ENCODE data around the gene TYMS. TPM values are rescaled to one million over a fixed set of nuclear protein-coding genes. Genes with fewer than 3 reads are reported as not detected.
"Not testable (repeated sequence)": the region's sequence is repeated elsewhere in the genome, so short reads cannot be mapped to it uniquely, and the experiment has no call there.

Gene TYMS
- total RNA-seq, 1 experiment from 2014 or later, result 53.7 TPM

DNA sequence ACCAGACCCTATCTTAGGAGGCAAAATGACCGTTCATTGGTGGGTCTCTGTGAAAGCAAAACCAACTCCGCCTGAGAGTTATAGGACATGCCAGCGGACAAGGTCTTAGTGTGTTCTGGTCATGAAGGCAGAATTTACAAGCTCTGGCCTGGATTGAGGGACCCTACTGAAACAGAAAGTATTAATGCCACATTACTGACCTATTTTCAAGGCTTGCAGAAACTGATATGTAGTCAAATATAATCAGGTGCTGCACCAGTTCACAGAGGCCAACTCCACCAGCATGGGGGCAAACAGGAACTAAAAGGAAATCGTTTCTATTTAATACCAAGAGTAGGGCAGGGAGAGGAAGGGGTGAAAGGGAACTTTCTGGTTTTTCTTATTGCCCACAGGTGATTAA lies 19.7 kb downstream of the TYMS start:
- no peak for DNase-seq (ENCODE audit: low spot score)

GRCh38 chr18:677951-678381 lies 20.5 kb downstream of the TYMS start:
- DNase-seq (ENCODE audit: low spot score), result peak; percentile 45

- DNase-seq (ENCODE audit: low spot score), result no peak
Observed at GRCh38 chr18:678482-679182, 21.2 kb downstream of the TYMS start.

GRCh38 chr18:679516-679915 lies 22.1 kb downstream of the TYMS start:
- DNase-seq (ENCODE audit: low spot score), result no peak

DNA sequence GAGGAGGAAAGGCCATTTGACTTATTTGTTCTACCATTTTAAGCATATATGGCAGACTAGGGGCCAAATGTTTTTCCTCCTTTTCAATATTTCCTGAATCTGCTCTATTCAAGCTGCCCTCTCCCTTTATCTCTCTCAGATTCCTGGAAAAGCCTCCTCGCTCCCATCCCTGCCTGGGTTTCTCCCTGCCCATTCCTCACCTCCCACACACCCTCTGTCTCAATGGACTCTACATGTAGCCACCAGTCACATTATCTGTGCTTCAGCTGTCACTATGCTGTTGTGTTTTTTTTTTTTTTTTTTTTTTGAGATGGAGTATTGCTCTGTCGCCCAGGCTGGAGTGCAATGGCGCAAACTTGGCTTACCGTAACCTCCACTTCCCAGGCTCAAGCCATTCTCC lies 22.9 kb downstream of the TYMS start:
- no peak for DNase-seq (ENCODE audit: low spot score)

- DNase-seq (ENCODE audit: low spot score), result no peak
Observed at GRCh38 chr18:681985-682384, 24.5 kb downstream of the TYMS start.

DNA sequence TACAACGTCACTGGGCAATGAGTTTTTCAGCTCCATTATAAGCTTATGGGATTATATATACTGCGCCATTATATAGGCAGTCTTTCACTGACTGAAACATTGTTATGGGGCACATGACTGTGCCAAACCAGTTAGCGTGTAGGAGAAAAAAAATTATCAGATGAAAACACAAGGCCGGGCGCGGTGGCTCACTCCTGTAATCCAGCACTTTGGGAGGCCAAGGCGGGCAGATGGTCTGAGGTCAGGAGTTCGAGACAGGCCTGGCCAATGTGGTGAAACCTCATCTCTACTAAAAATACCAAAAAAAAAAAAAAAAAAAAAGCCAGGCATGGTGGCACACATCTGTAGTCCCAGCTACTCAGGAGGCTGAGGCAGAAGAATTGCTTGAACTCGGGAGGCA lies 25.0 kb downstream of the TYMS start:
- DNase-seq (ENCODE audit: low spot score), result not testable (repeated sequence)

- no peak for DNase-seq (ENCODE audit: low spot score)
Observed at GRCh38 chr18:682833-683232, 25.4 kb downstream of the TYMS start.

- DNase-seq (ENCODE audit: low spot score), result no peak
Observed at GRCh38 chr18:683531-683930, 26.1 kb downstream of the TYMS start.

GRCh38 chr18:685438-685837 lies 28.0 kb downstream of the TYMS start:
- DNase-seq (ENCODE audit: low spot score), result no peak

DNA sequence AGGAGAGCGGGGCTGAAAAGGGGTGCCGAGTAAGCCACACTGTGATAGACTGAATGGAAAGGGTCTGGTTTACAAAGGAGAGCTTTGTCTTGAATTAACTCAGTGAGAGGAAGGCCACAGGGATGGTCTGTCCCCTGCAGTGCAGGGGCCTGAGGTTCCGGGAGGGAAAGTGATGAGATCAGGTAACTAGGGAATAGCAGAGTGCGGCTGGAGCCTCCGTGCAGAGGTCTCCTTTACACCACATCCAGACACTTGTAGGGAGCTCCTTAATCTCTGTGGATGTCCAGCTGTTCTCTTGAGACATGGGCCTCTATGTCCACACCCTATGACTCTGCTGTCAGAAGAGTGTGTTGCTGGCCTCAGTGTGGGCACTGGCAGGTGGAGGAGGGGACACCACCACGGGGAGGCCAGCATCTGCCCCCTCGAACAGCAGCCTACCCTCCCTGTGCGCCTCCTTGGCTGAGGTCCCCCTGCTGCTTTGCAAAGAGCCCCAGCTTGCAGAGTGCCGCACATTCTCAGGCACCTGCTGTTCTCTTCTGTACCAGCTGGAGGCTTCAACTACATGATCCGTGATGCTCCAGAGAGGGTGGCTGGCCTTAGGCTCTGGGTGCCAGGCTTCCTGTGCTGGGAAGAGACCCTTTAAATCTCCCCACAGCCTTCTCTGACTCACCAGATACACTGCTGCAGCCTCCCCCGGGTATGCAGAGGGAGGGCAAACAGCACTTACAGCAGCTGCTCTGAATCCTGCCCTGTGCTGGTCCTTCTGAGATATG lies 29.1 kb downstream of the TYMS start:
- DNase-seq (ENCODE audit: low spot score), result peak; percentile 11

GRCh38 chr18:688323-688722 lies 30.9 kb downstream of the TYMS start:
- no peak for DNase-seq (ENCODE audit: low spot score)

DNA sequence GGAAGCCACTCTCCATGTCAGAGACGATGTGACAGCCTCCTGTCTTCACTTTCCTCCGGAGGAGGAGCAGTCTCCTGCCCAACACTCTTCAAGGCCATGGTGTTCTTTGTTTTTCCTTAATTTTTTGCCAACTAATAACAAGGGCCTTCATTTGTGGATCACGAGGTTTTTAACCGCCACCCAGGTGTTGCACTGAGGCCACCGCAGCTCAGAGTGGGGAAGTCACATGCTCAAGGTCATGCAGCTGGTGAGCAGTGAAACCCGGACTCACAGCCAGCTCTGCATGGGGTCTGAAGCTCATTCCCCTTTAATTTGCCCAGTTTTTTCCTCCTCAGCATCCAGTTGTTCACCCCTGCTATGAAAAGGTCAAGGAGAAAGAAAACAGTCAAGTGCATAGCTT lies 35.4 kb downstream of the TYMS start:
- no peak for DNase-seq (ENCODE audit: low spot score)

DNA sequence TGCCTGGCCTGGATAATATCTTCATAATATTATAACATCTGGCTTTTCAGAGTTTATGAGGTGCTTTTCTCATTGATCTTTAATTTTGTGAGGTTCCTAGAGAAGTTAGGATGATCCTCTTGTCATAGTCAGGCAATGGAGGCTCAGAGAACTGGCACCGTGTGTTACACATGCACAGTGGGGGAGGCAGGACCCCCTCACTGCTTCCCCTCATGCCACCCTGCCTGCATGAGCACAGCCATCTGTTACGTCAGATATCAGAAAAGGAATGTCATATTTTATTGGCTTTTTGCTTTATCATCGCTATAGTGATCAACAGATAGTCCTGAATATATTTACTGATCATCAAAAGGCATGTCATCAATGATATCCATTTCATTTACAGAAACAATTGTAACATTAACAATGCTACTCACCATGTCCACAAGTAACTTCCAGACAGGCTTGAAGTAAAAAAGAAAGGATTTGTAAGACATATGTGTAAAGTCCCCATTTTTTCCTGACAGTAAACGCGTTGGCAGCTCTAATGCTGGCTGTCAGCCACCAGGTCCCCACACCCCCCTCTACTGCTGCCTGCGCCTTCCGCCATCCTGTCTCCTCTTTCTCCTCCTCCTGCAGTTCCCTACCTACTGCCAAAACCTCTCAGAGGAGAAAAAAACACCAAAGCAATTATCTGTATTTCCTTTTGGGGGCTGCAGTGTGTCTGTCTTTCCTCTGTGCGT lies 36.2 kb downstream of the TYMS start:
- no peak for DNase-seq (ENCODE audit: low spot score)

- no peak for DNase-seq (ENCODE audit: low spot score)
Observed at GRCh38 chr18:697012-697411, 39.6 kb downstream of the TYMS start.

- DNase-seq (ENCODE audit: low spot score), result no peak
Observed at GRCh38 chr18:697800-698199, 40.3 kb downstream of the TYMS start.

GRCh38 chr18:703213-703967 lies 45.9 kb downstream of the TYMS start:
- DNase-seq (ENCODE audit: low spot score), result peak; percentile 71

DNA sequence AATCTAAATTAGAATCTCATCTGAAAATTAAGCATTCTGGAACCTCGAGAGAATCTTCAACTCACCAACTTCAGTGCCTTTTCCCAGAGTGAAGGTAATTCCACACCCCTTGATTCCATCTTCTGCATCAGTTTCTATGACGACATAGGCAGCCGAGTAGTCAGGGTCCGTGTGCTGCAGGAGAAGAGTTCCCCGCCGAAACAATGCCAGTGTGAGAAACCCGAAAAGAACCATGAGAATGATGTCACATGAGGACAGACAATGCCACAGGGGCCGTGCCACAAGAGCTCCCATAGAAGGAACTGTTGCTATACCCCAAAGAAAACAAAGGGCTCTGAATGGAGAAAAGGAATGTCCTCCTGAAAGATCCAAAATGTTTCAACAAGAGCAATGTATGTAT lies 49.0 kb downstream of the TYMS start:
- DNase-seq (ENCODE audit: low spot score), result no peak

DNA sequence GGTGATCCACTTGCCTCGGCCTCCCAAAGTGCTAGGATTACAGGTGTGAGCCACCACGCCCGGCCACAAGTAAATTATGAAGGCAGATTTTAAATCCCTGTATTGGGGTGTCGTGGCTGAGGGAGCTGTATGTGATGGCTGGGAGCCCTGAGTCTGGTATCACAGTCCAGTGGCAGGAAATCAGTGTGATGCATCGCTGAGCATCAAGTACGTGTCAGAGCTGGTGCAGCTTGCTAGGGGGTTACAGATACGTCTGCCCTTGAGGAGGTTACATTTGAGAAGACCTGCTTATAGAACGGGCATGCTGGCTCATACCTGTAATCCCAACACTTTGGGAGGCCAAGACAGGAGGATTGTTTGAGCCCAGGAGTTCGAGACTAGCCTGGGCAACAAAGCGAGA lies 50.6 kb downstream of the TYMS start:
- DNase-seq (ENCODE audit: low spot score), result no peak

GRCh38 chr18:709771-710170 lies 52.3 kb downstream of the TYMS start:
- no peak for DNase-seq (ENCODE audit: low spot score)

- DNase-seq (ENCODE audit: low spot score), result no peak
Observed at GRCh38 chr18:710418-711300, 53.2 kb downstream of the TYMS start.
